ENCODE measurements around the gene PITPNB. TPM values are rescaled to one million over a fixed set of nuclear protein-coding genes. Genes with fewer than 3 reads are reported as not detected.
A peak's percentile ranks its signal among the peaks of the same experiment; 100 is the strongest.

Gene PITPNB
- total and polyA plus RNA-seq, 7 donors: 20.4 to 135 (median 79.9) TPM

- peaks cover 0 to 6% (median 0%) of the 10 kb centered on the region in 4 donors for H3K36me3 ChIP-seq
Measured at GRCh38 chr22:27839057-27839660, 79.9 kb downstream of the PITPNB start.

GRCh38 chr22:27836181-27836580, 82.9 kb downstream of the PITPNB start:
- no peaks in the 10 kb centered on the region for H3K27me3 ChIP-seq
- intact Hi-C loops (cut with DNase I): no loop called here
- no peak overlapping the region for H3K4me3 ChIP-seq
- no peak for TF ChIP-seq CTCF (IDR thresholded peaks at IDR 0.05)
- no peak for TF ChIP-seq EP300 (IDR thresholded peaks at IDR 0.05)
- no peak for TF ChIP-seq POLR2AphosphoS5 (IDR thresholded peaks at IDR 0.05)
- no peak for TF ChIP-seq POLR2A (IDR thresholded peaks at IDR 0.05)
- H3K27ac ChIP-seq: no peak overlapping the region
- no peaks in the 10 kb centered on the region for H3K4me1 ChIP-seq
- DNase-seq: peak; percentile 42
- 63 to 69% methylated on average over 10 of the region's 10 CpGs for WGBS, 2 donors
- H3K36me3 ChIP-seq: peaks cover 0 to 6% (median 0%) of the 10 kb centered on the region in 4 donors
- H3K9me3 ChIP-seq: no peaks in the 10 kb centered on the region

More at GRCh38 chr22:27839057-27839660, 79.9 kb downstream of the PITPNB start:
- 90 to 93% methylated on average over 13 of the region's 13 CpGs for WGBS, 2 donors
- Histone ChIP-seq H3K27ac (no peak overlapping the region), H3K4me3 (no peak overlapping the region), H3K9me3 (no peaks in the 10 kb centered on the region), H3K27me3 (no peaks in the 10 kb centered on the region), H3K4me1 (peaks cover 0 to 8% (median 4%) of the 10 kb centered on the region in 4 donors)
- intact Hi-C loops (cut with DNase I): no loop called here
- no peak for TF ChIP-seq CTCF (IDR thresholded peaks at IDR 0.05)
- no peak for TF ChIP-seq POLR2AphosphoS5 (IDR thresholded peaks at IDR 0.05)
- no peak for TF ChIP-seq POLR2A (IDR thresholded peaks at IDR 0.05)
- TF ChIP-seq EP300 (IDR thresholded peaks at IDR 0.05): no peak
- peak; percentile 45 for DNase-seq

GRCh38 chr22:27835446-27835845, 83.6 kb downstream of the PITPNB start:
- no peaks in the 10 kb centered on the region for H3K27me3 ChIP-seq
- H3K9me3 ChIP-seq: no peaks in the 10 kb centered on the region
- H3K4me3 ChIP-seq: no peak overlapping the region
- H3K27ac ChIP-seq: no peak overlapping the region
- WGBS, 2 donors: 88 to 92% methylated on average over 6 of the region's 6 CpGs
- TF ChIP-seq CTCF (IDR thresholded peaks at IDR 0.05): no peak
- no peak for TF ChIP-seq POLR2A (IDR thresholded peaks at IDR 0.05)
- TF ChIP-seq EP300 (IDR thresholded peaks at IDR 0.05): no peak
- TF ChIP-seq POLR2AphosphoS5 (IDR thresholded peaks at IDR 0.05): no peak
- H3K4me1 ChIP-seq: no peaks in the 10 kb centered on the region
- H3K36me3 ChIP-seq: no peaks in the 10 kb centered on the region
- intact Hi-C loops (cut with DNase I): no loop called here
- DNase-seq: peak; percentile 24

DNA sequence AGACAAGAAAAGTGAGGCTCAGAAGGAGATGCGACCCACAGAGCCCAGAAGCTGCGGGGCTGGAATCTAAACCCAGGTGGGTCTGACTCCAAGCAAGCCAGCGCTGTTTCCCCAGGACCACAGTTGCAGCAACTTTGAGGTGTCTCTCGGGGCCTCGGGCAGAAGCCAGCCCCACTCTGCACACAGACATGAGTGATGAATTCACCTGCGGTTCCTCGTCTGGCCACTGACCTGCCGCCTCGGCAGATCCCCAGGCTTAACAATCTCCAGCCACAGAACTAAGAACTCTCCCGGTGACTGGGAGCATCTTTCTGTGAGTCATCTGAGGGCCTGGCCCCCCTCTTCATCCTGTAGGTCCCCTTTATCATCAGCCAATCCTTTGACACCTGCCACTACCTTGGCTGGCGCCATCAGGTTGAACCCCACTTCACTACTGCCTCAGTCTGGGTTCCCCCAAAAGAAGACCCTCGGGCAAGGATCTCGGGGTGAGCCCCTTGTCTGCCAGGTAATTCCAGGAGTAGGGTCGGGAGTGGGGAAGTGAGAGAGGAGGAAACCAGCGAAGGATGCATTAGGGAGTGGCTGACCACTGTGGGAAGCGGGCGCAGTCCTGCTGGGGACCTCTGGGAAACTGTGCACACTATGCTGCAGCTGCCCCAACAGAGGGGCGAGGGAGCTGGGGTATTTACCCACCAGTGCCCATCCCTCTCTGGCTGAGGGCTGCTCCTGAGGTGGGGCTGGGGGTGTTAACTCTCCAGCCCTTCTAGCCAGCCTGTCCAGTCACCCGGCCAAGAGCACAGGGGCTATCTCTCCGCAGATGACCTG, 84.5 kb downstream of the PITPNB start:
- Histone ChIP-seq H3K27me3 (no peaks in the 10 kb centered on the region), H3K9me3 (no peaks in the 10 kb centered on the region), H3K27ac (no peak overlapping the region), H3K4me1 (no peaks in the 10 kb centered on the region), H3K36me3 (no peaks in the 10 kb centered on the region), H3K4me3 (no peak overlapping the region)
- intact Hi-C loops (cut with DNase I): no loop called here
- DNase-seq: peak; percentile 35
- TF ChIP-seq POLR2A (IDR thresholded peaks at IDR 0.05): no peak
- no peak for TF ChIP-seq EP300 (IDR thresholded peaks at IDR 0.05)
- TF ChIP-seq CTCF (IDR thresholded peaks at IDR 0.05): no peak
- no peak for TF ChIP-seq POLR2AphosphoS5 (IDR thresholded peaks at IDR 0.05)
- 89 to 93% methylated on average over 20 of the region's 20 CpGs for WGBS, 2 donors

Measured in sigmoid colon (tissue), 7 donors.